ENCODE results near the gene TNFAIP8L3.

TNFAIP8L3 gene

GRCh38 chr15:51089041-51089440, 5.7 kb downstream of the TNFAIP8L3 start:
- no peak for DNase-seq

- DNase-seq, result no peak
Measured at GRCh38 chr15:51088585-51088984, 6.1 kb downstream of the TNFAIP8L3 start.

GRCh38 chr15:51087513-51087912, 7.2 kb downstream of the TNFAIP8L3 start:
- DNase-seq, result no peak

GRCh38 chr15:51086409-51086808, 8.3 kb downstream of the TNFAIP8L3 start:
- DNase-seq, result no peak

- no peak for DNase-seq
Measured at GRCh38 chr15:51085764-51086163, 8.9 kb downstream of the TNFAIP8L3 start.

GRCh38 chr15:51083641-51084166, 11.0 kb downstream of the TNFAIP8L3 start:
- no peak for DNase-seq

- no peak for DNase-seq
Measured at GRCh38 chr15:51082246-51082645, 12.5 kb downstream of the TNFAIP8L3 start.

GRCh38 chr15:51080286-51080685, 14.4 kb downstream of the TNFAIP8L3 start:
- no peak for DNase-seq

- no peak for DNase-seq
Measured at GRCh38 chr15:51079226-51079625, 15.5 kb downstream of the TNFAIP8L3 start.

GRCh38 chr15:51077221-51078153, 17.2 kb downstream of the TNFAIP8L3 start:
- DNase-seq, result peak; percentile 76

- no peak for DNase-seq
Measured at GRCh38 chr15:51076524-51077220, 18.0 kb downstream of the TNFAIP8L3 start.

GRCh38 chr15:51075826-51076523, 18.7 kb downstream of the TNFAIP8L3 start:
- no peak for DNase-seq

- DNase-seq, result no peak
Measured at GRCh38 chr15:51075364-51075763, 19.3 kb downstream of the TNFAIP8L3 start.

GRCh38 chr15:51074926-51075325, 19.8 kb downstream of the TNFAIP8L3 start:
- DNase-seq, result no peak

- DNase-seq, result no peak
Measured at GRCh38 chr15:51071578-51071977, 23.1 kb downstream of the TNFAIP8L3 start.

GRCh38 chr15:51069983-51070382, 24.7 kb downstream of the TNFAIP8L3 start:
- no peak for DNase-seq

- DNase-seq, result no peak
Measured at GRCh38 chr15:51067510-51067909, 27.2 kb downstream of the TNFAIP8L3 start.

- no peak for DNase-seq
Measured at GRCh38 chr15:51065781-51066180, 28.9 kb downstream of the TNFAIP8L3 start.

GRCh38 chr15:51065261-51065660, 29.4 kb downstream of the TNFAIP8L3 start:
- DNase-seq, result no peak

- no peak for DNase-seq
Measured at GRCh38 chr15:51062736-51063135, 32.0 kb downstream of the TNFAIP8L3 start.

GRCh38 chr15:51060030-51060673, 34.6 kb downstream of the TNFAIP8L3 start:
- no peak for DNase-seq

- DNase-seq, result no peak
Measured at GRCh38 chr15:51054535-51054934, 40.2 kb downstream of the TNFAIP8L3 start.

GRCh38 chr15:51053571-51053970, 41.1 kb downstream of the TNFAIP8L3 start:
- DNase-seq, result no peak

Data from activated CD8-positive, alpha-beta memory T cell treated with anti-CD3 and anti-CD28 coated beads for 24 hours (primary cell).